ENCODE results near the gene CHM. TPM values are rescaled to one million over a fixed set of nuclear protein-coding genes. Genes with fewer than 3 reads are reported as not detected.
"Not testable (repeated sequence)": the region's sequence is repeated elsewhere in the genome, so short reads cannot be mapped to it uniquely, and the experiment has no call there.

The CHM gene
- total and polyA plus RNA-seq, 5 donors from 2014 or later, result 6.1 to 15.8 (median 7.2) TPM

- H3K4me1 Mint-ChIP-seq, result peaks cover 0 to 9% (median 2%) of the 10 kb centered on the region in 4 donors
- peaks cover 0 to 2% (median 0%) of the 10 kb centered on the region in 7 donors for H3K9me3 Mint-ChIP-seq
- Histone ChIP-seq H3K36me3 (ENCODE audit: control insufficient read depth, insufficient read depth, low read length) (no peaks in the 10 kb centered on the region), H3K4me3 (ENCODE audit: low read depth, low read length) (no peak overlapping the region), H3K9me3 (ENCODE audit: control insufficient read depth in 2 of 2, low read length in 2 of 2) (no peaks in the 10 kb centered on the region), H3K27ac (ENCODE audit: insufficient read depth, low read length, poor library complexity, severe bottlenecking) (no peak overlapping the region), H3K4me1 (ENCODE audit: control insufficient read depth, insufficient read depth, low read length, poor library complexity, severe bottlenecking) (no peaks in the 10 kb centered on the region), H3K27me3 (ENCODE audit: control insufficient read depth, insufficient read depth, low read length) (no peaks in the 10 kb centered on the region)
- DNase-seq, result no peak
- no peaks in the 10 kb centered on the region for H3K27me3 Mint-ChIP-seq
- no peak overlapping the region for H3K27ac Mint-ChIP-seq
- no peak overlapping the region for H3K4me3 Mint-ChIP-seq
- no peak for ATAC-seq (ENCODE audit: low read depth in 2 of 2)
- H3K36me3 Mint-ChIP-seq, result peaks cover 7% of the 10 kb centered on the region
These were observed 117.3 kb downstream of the CHM start for GRCh38 chrX:85930099-85930498.

- no peak for ATAC-seq (ENCODE audit: low read depth in 2 of 2)
- no peak overlapping the region for H3K27ac ChIP-seq (ENCODE audit: insufficient read depth, low read length, poor library complexity, severe bottlenecking)
- no peaks in the 10 kb centered on the region for H3K9me3 ChIP-seq (ENCODE audit: control insufficient read depth in 2 of 2, low read length in 2 of 2)
- Mint-ChIP-seq H3K4me3 (no peak overlapping the region), H3K27ac (no peak overlapping the region), H3K27me3 (no peaks in the 10 kb centered on the region), H3K9me3 (peaks cover 0 to 2% (median 0%) of the 10 kb centered on the region in 7 donors), H3K36me3 (no peaks in the 10 kb centered on the region), H3K4me1 (peaks cover 0 to 18% (median 5%) of the 10 kb centered on the region in 4 donors)
- H3K27me3 ChIP-seq (ENCODE audit: control insufficient read depth, insufficient read depth, low read length), result no peaks in the 10 kb centered on the region
- no peak overlapping the region for H3K4me3 ChIP-seq (ENCODE audit: low read depth, low read length)
- no peak for DNase-seq
- H3K36me3 ChIP-seq (ENCODE audit: control insufficient read depth, insufficient read depth, low read length), result no peaks in the 10 kb centered on the region
- H3K4me1 ChIP-seq (ENCODE audit: control insufficient read depth, insufficient read depth, low read length, poor library complexity, severe bottlenecking), result no peaks in the 10 kb centered on the region
These were observed 118.8 kb downstream of the CHM start for GRCh38 chrX:85928606-85929005.

GRCh38 chrX:85927740-85928139 is 119.6 kb downstream of the CHM start:
- Histone ChIP-seq H3K27ac (ENCODE audit: insufficient read depth, low read length, poor library complexity, severe bottlenecking) (no peak overlapping the region), H3K4me3 (ENCODE audit: low read depth, low read length) (no peak overlapping the region), H3K27me3 (ENCODE audit: control insufficient read depth, insufficient read depth, low read length) (no peaks in the 10 kb centered on the region), H3K4me1 (ENCODE audit: control insufficient read depth, insufficient read depth, low read length, poor library complexity, severe bottlenecking) (no peaks in the 10 kb centered on the region), H3K9me3 (ENCODE audit: control insufficient read depth in 2 of 2, low read length in 2 of 2) (no peaks in the 10 kb centered on the region), H3K36me3 (ENCODE audit: control insufficient read depth, insufficient read depth, low read length) (no peaks in the 10 kb centered on the region)
- no peak overlapping the region for H3K27ac Mint-ChIP-seq
- DNase-seq, result no peak
- no peaks in the 10 kb centered on the region for H3K36me3 Mint-ChIP-seq
- peaks cover 0 to 2% (median 0%) of the 10 kb centered on the region in 7 donors for H3K9me3 Mint-ChIP-seq
- peaks cover 0 to 26% (median 6%) of the 10 kb centered on the region in 4 donors for H3K4me1 Mint-ChIP-seq
- ATAC-seq (ENCODE audit: low read depth in 2 of 2), result no peak
- H3K27me3 Mint-ChIP-seq, result no peaks in the 10 kb centered on the region
- no peak overlapping the region for H3K4me3 Mint-ChIP-seq

GRCh38 chrX:85922821-85923220 is 124.5 kb downstream of the CHM start:
- no peak overlapping the region for H3K4me3 Mint-ChIP-seq
- ATAC-seq (ENCODE audit: low read depth in 2 of 2) (no peak), DNase-seq (no peak)
- Histone ChIP-seq H3K27me3 (ENCODE audit: control insufficient read depth, insufficient read depth, low read length) (no peaks in the 10 kb centered on the region), H3K36me3 (ENCODE audit: control insufficient read depth, insufficient read depth, low read length) (no peaks in the 10 kb centered on the region), H3K4me1 (ENCODE audit: control insufficient read depth, insufficient read depth, low read length, poor library complexity, severe bottlenecking) (no peaks in the 10 kb centered on the region), H3K4me3 (ENCODE audit: low read depth, low read length) (no peak overlapping the region), H3K9me3 (ENCODE audit: control insufficient read depth in 2 of 2, low read length in 2 of 2) (no peaks in the 10 kb centered on the region), H3K27ac (ENCODE audit: insufficient read depth, low read length, poor library complexity, severe bottlenecking) (no peak overlapping the region)
- H3K27ac Mint-ChIP-seq, result no peak overlapping the region
- no peaks in the 10 kb centered on the region for H3K36me3 Mint-ChIP-seq
- H3K9me3 Mint-ChIP-seq, result peaks cover 0 to 1% (median 0%) of the 10 kb centered on the region in 7 donors
- peaks cover 0 to 27% (median 4%) of the 10 kb centered on the region in 4 donors for H3K4me1 Mint-ChIP-seq
- no peaks in the 10 kb centered on the region for H3K27me3 Mint-ChIP-seq

GRCh38 chrX:85916656-85917280 is 130.6 kb downstream of the CHM start:
- not testable (repeated sequence) for H3K9me3 Mint-ChIP-seq; H3K36me3 Mint-ChIP-seq; H3K4me3 ChIP-seq (ENCODE audit: low read depth, low read length); H3K36me3 ChIP-seq (ENCODE audit: control insufficient read depth, insufficient read depth, low read length); H3K27me3 Mint-ChIP-seq; H3K27me3 ChIP-seq (ENCODE audit: control insufficient read depth, insufficient read depth, low read length); H3K4me3 Mint-ChIP-seq; H3K9me3 ChIP-seq (ENCODE audit: control insufficient read depth in 2 of 2, low read length in 2 of 2); DNase-seq; H3K27ac ChIP-seq (ENCODE audit: insufficient read depth, low read length, poor library complexity, severe bottlenecking); H3K27ac Mint-ChIP-seq; ATAC-seq (ENCODE audit: low read depth in 2 of 2); H3K4me1 ChIP-seq (ENCODE audit: control insufficient read depth, insufficient read depth, low read length, poor library complexity, severe bottlenecking); H3K4me1 Mint-ChIP-seq

- peaks cover 4% of the 10 kb centered on the region for H3K36me3 Mint-ChIP-seq
- peaks cover 0 to 2% (median 0%) of the 10 kb centered on the region in 7 donors for H3K9me3 Mint-ChIP-seq
- ATAC-seq (ENCODE audit: low read depth in 2 of 2) (no peak), DNase-seq (no peak)
- Histone ChIP-seq H3K9me3 (ENCODE audit: control insufficient read depth in 2 of 2, low read length in 2 of 2) (no peaks in the 10 kb centered on the region), H3K4me3 (ENCODE audit: low read depth, low read length) (no peak overlapping the region), H3K27ac (ENCODE audit: insufficient read depth, low read length, poor library complexity, severe bottlenecking) (no peak overlapping the region), H3K27me3 (ENCODE audit: control insufficient read depth, insufficient read depth, low read length) (no peaks in the 10 kb centered on the region), H3K4me1 (ENCODE audit: control insufficient read depth, insufficient read depth, low read length, poor library complexity, severe bottlenecking) (no peaks in the 10 kb centered on the region), H3K36me3 (ENCODE audit: control insufficient read depth, insufficient read depth, low read length) (peaks cover 7% of the 10 kb centered on the region)
- H3K4me3 Mint-ChIP-seq, result no peak overlapping the region
- H3K27ac Mint-ChIP-seq, result no peak overlapping the region
- peaks cover 0 to 7% (median 5%) of the 10 kb centered on the region in 4 donors for H3K4me1 Mint-ChIP-seq
- no peaks in the 10 kb centered on the region for H3K27me3 Mint-ChIP-seq
These were observed 132.9 kb downstream of the CHM start for GRCh38 chrX:85914431-85914830.

GRCh38 chrX:85907316-85907715 is 140.0 kb downstream of the CHM start:
- Histone ChIP-seq H3K4me1 (ENCODE audit: control insufficient read depth, insufficient read depth, low read length, poor library complexity, severe bottlenecking) (no peaks in the 10 kb centered on the region), H3K9me3 (ENCODE audit: control insufficient read depth in 2 of 2, low read length in 2 of 2) (no peaks in the 10 kb centered on the region), H3K4me3 (ENCODE audit: low read depth, low read length) (no peak overlapping the region), H3K36me3 (ENCODE audit: control insufficient read depth, insufficient read depth, low read length) (peaks cover 7% of the 10 kb centered on the region), H3K27me3 (ENCODE audit: control insufficient read depth, insufficient read depth, low read length) (no peaks in the 10 kb centered on the region), H3K27ac (ENCODE audit: insufficient read depth, low read length, poor library complexity, severe bottlenecking) (no peak overlapping the region)
- Mint-ChIP-seq H3K36me3 (no peaks in the 10 kb centered on the region), H3K27ac (no peak overlapping the region), H3K4me3 (no peak overlapping the region), H3K27me3 (no peaks in the 10 kb centered on the region), H3K4me1 (peaks cover 0 to 6% (median 0%) of the 10 kb centered on the region in 4 donors), H3K9me3 (no peaks in the 10 kb centered on the region)
- no peak for ATAC-seq (ENCODE audit: low read depth in 2 of 2)
- DNase-seq, result no peak

- no peak overlapping the region for H3K4me3 Mint-ChIP-seq
- H3K27me3 Mint-ChIP-seq, result no peaks in the 10 kb centered on the region
- no peaks in the 10 kb centered on the region for H3K9me3 ChIP-seq (ENCODE audit: control insufficient read depth in 2 of 2, low read length in 2 of 2)
- H3K27me3 ChIP-seq (ENCODE audit: control insufficient read depth, insufficient read depth, low read length), result no peaks in the 10 kb centered on the region
- H3K4me1 ChIP-seq (ENCODE audit: control insufficient read depth, insufficient read depth, low read length, poor library complexity, severe bottlenecking), result no peaks in the 10 kb centered on the region
- H3K27ac Mint-ChIP-seq, result no peak overlapping the region
- DNase-seq, result no peak
- H3K4me3 ChIP-seq (ENCODE audit: low read depth, low read length), result no peak overlapping the region
- no peak for ATAC-seq (ENCODE audit: low read depth in 2 of 2)
- H3K4me1 Mint-ChIP-seq, result peaks cover 0 to 6% (median 0%) of the 10 kb centered on the region in 4 donors
- H3K9me3 Mint-ChIP-seq, result no peaks in the 10 kb centered on the region
- no peaks in the 10 kb centered on the region for H3K36me3 Mint-ChIP-seq
- H3K36me3 ChIP-seq (ENCODE audit: control insufficient read depth, insufficient read depth, low read length), result peaks cover 7% of the 10 kb centered on the region
- no peak overlapping the region for H3K27ac ChIP-seq (ENCODE audit: insufficient read depth, low read length, poor library complexity, severe bottlenecking)
These were observed 141.0 kb downstream of the CHM start for GRCh38 chrX:85906399-85906798.

All from CD4-positive, CD25-positive, alpha-beta regulatory T cell (primary cell).